GM19193 (cell line): Measurements from ENCODE around the gene MCAM.

Experiments used
- POLR2A ChIP-seq: IDR thresholded peaks from 4 replicates; pipeline ENCODE4 v1.6.1; 2011; ENCODE audit not compliant: insufficient read depth, insufficient read length; ENCODE audit errors: extremely low read depth

MCAM gene

GRCh38 chr11:119277660-119278059 lies 39.3 kb downstream of the MCAM start:
- no peak for TF ChIP-seq POLR2A

- TF ChIP-seq POLR2A: no peak
Measured at GRCh38 chr11:119273721-119274120, 43.2 kb downstream of the MCAM start.

GRCh38 chr11:119267645-119268044 lies 49.3 kb downstream of the MCAM start:
- TF ChIP-seq POLR2A: no peak

- no peak for TF ChIP-seq POLR2A
Measured at GRCh38 chr11:119266517-119267255, 50.2 kb downstream of the MCAM start.

GRCh38 chr11:119266063-119266462 lies 50.9 kb downstream of the MCAM start:
- TF ChIP-seq POLR2A: no peak

- TF ChIP-seq POLR2A: no peak
Measured at GRCh38 chr11:119263352-119263940, 53.5 kb downstream of the MCAM start.

- no peak for TF ChIP-seq POLR2A
Measured at GRCh38 chr11:119262668-119263351, 54.1 kb downstream of the MCAM start.

- TF ChIP-seq POLR2A: no peak
Measured at GRCh38 chr11:119258983-119259382, 57.9 kb downstream of the MCAM start.
